GM21423 (cell line): ENCODE measurements around the gene IFITM1.
"Not testable (repeated sequence)": the region's sequence is repeated elsewhere in the genome, so short reads cannot be mapped to it uniquely, and the experiment has no call there.

ENCODE experiments used
- ATAC-seq: cut with Tn5 transposase; IDR thresholded peaks from one replicate; pipeline ENCODE4 v1.9.1; 2021; ENCODE audit warnings: mild to moderate bottlenecking, moderate library complexity; ENCODE audit not compliant: unreplicated experiment

IFITM1 gene

DNA sequence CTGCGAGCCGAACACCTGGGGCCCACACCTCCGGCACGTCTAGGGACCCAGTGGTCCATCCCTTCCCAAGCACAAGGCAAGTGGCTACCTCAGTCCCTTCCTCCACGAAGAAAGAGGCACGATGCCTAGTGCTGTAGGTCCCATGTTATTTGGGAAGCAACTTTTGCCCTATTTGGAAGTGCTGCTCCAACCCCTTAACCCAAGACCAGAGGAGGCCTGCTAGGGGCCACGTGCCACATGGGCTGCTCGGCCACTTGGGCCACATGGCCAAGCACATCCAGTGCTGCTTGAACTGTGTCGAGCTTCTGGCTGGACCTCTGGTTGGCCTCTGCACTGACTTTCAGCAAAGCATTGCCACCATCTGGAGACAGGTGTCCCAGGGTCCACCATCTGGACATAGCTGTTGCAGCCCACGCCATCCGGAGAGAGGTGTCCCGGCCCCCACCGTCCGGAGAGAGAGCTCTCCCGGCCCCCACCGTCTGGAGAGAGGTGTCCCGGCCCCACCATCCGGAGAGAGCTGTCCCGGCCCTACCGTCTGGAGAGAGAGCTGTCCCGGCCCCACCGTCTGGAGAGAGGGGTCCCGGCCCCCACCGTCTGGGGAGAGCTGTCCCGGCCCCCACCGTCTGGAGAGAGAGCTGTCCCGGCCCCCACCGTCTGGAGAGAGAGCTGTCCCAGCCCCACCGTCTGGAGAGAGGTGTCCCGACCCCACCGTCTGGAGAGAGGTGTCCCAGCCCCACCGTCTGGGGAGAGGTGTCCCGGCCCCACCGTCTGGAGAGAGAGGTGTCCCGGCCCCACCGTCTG lies 49.0 kb downstream of the IFITM1 start:
- ATAC-seq, result no peak

DNA sequence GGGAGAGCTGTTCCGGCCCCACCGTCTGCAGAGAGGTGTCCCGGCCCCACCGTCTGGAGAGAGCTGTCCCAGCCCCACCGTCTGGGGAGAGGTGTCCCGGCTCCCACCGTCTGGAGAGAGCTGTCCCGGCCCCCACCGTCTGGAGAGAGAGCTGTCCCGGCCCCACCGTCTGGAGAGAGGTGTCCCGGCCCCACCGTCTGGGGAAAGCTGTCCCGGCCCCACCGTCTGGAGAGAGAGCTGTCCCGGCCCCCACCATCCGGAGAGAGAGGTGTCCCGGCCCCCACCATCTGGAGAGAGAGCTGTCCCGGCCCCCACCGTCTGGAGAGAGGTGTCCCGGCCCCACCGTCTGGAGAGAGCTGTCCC lies 49.6 kb downstream of the IFITM1 start:
- not testable (repeated sequence) for ATAC-seq

DNA sequence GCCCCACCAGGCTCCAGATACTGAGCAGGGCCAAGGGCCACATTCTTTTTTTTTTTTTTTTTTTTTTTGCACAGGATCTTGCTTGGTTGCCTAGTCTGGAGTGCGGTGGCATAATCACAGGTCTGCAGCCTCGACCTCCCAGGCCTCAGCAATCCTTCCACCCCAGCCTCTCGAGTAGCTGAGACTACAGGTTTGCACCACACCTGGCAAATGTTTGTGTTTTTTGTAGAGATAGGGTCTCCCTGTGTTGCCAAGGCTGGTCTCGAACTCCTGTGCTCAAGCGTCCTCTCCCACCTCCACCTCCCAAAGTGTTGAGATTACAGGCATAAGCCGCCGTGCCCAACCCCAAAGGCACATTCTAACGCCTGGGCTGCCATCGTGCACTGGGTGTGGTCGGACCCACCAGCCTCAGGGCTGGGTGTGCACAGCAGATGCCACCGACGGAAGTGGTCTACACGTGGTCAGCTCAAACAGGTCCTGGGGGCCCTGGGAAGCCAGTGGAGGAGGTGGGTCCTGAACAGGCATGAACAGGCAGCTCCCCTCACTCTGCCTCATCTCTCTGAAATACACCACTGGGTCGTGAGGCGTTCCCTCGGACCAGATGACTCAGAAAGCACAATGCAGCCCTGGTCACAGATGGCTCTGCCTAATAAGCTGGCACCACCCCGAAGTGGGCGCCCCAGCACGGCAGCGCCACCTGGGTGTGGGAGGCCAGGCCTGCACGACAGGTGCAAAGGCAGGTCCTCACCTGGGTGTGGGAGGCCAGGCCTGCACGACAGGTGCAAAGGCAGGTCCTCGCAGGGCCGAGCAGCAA lies 50.3 kb downstream of the IFITM1 start:
- ATAC-seq, result no peak
